ENCODE measurements around the gene PSPH.
"Not testable (repeated sequence)": the region's sequence is repeated elsewhere in the genome, so short reads cannot be mapped to it uniquely, and the experiment has no call there.

PSPH gene

DNA sequence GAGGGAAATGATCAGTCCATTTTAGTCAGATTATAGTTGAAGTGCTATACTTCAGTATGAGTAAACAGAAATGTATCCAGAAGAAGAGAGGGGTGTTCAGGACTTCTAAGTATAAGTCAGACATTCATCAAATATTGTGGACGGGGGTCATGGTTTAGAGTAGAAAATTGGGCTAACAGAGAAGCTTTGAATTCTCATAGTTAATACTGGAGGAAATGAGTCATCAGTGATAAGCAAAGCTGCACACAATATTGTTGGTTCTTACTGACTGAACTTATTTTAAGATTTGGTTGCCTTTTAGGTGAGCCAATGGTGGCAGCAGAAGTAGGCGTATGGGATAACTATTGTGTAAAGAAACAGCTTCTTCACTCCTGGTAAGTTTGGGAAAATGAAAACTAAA, 11.1 kb upstream of the PSPH start:
- peak; percentile 28 for DNase-seq

DNA sequence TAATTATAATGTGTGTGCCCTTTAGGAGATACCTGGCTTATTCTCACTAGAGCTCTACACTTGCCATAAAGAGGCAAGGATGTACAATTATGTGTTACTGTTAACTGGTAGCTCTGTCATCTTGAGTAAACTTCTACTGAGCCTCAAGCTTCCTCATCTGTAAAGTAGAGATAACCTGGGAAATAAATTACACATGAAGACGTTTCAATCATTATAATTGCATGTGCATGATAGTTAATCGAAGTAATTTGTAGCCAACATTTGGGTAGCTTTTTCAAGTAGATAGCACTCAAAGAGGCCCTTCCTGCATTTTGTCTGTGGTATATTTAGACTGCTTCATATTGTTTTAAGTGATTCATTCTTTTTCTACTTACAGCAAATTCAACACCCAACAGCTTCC, 2.7 kb upstream of the PSPH start:
- no peak for DNase-seq

DNA sequence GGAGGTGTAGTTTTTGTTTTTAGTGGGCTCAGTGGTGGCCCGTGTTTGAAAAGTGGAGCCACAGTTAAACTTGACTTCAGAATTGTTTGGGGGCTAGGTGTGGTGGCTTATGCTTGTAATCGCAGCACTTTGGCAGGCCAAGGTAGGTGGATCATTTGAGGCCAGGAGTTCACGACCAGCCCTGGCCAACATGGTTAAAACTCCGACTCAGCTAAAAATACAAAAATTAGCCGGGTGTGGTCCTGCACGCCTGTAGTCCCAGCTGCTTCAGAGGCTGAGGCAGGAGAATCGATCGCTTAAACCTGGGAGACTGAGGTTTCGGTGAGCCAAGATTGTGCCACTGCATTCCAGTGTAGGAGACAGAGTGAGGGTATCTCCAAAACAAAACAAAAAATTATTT, 2.1 kb upstream of the PSPH start:
- DNase-seq = no peak

GRCh38 chr7:56051053-56051338, 248 bp downstream of the PSPH start:
- DNase-seq = no peak

DNA sequence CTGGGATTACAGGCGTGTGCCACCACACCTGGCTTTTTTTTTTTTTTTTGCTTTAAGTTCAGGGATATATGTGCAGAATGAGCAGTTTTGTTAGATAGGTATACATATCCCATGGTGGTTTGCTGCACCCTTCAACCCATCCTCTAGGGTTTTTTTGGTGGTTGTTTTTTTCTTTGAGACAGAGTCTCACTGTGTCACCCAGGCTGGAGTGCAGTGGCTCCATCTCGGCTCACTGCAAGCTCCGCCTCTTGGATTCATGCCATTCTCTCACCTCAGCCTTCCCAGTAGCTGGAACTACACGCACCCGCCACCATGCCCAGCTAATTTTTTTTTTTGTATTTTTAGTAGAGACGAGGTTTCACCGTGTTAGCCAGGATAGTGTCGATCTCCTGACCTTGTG, 2.5 kb downstream of the PSPH start:
- not testable (repeated sequence) for DNase-seq

GRCh38 chr7:56048245-56048644, 3.0 kb downstream of the PSPH start:
- DNase-seq = no peak

GRCh38 chr7:56047446-56048116, 3.7 kb downstream of the PSPH start:
- DNase-seq = not testable (repeated sequence)

DNA sequence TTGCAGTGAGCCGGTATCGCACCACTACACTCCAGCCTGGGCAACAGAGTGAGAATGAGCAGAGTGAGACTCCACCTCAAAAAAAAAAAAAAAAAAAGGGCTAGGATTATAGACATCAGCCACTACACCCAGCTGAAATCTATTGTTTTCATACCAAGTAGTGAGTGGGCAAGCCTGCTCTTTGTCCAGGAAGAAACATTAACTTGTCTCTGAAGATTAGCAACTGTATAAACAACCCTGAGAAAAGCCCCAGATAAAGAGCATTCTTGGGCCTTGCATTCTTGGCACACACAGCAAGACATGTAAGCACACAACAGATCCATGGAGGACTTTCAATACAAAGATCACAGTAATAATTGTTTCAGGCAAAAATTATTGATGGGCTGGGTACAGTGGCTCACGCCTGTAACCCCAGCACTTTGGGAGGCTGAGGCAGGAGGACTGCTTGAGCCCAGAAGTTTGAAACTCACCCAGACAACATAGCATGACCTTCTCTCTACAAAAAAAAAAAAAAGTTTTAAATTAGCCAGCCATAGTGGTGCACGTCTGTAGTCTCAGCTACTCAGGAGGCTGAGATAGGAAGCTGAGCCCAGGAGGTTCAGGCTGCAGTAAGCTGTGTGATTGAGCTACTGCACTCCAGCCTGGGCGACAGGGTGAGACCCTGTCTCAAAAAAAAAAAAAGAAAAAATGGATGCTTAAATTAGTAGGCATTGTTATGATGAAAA, 4.4 kb downstream of the PSPH start:
- peak; percentile 34 for DNase-seq

GRCh38 chr7:56045758-56046157, 5.5 kb downstream of the PSPH start:
- DNase-seq = not testable (repeated sequence)

GRCh38 chr7:56040730-56041129, 10.5 kb downstream of the PSPH start:
- DNase-seq = no peak

GRCh38 chr7:56033671-56034432, 17.4 kb downstream of the PSPH start:
- no peak for DNase-seq

GRCh38 chr7:56032578-56032977, 18.7 kb downstream of the PSPH start:
- DNase-seq = not testable (repeated sequence)

- DNase-seq = not testable (repeated sequence)
Observed at GRCh38 chr7:56031556-56031955, 19.7 kb downstream of the PSPH start.

GRCh38 chr7:56030340-56030739, 20.9 kb downstream of the PSPH start:
- no peak for DNase-seq

- no peak for DNase-seq
Observed at GRCh38 chr7:56028942-56029630, 22.2 kb downstream of the PSPH start.

DNA sequence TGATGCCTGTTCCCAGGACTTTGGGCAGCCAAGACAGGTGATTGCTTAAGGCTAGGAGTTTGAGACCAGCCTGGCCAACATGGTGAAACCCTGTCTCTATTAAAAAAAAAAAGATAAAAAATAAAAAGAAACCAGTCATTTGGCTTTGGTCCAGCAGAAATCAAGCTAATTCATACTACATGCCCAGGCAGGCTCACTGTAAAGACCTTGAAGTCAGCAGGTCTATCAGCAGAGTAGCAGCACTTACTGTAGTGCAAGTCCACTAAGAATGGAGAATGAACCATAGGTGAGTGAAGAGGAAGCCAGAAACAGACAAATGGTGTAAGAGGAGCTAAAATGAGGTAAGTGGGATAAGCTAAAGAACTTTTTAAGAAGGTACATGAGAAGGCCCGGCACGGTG, 24.7 kb downstream of the PSPH start:
- no peak for DNase-seq

DNA sequence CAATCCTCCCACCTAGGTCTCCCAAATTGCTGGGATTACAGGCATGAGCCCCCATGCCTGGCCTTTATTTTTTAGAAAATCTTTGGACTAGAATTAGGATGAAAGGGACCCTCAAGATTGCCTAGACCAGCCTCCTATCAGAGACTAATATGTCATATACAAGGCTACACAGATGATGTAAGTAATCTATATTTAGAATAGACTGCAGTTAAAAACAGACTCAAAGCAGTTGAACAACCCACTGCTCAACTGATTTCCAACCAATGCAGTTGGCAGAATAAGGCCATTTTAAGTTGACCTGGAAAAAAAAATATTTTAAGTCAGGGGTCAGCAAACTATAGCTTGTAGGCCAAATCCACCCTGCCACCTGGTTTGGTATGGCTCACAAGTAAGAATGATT, 27.7 kb downstream of the PSPH start:
- no peak for DNase-seq

- no peak for DNase-seq
Observed at GRCh38 chr7:56019501-56019900, 31.7 kb downstream of the PSPH start.

- DNase-seq = not testable (repeated sequence)
Observed at GRCh38 chr7:56017015-56017414, 34.2 kb downstream of the PSPH start.

GRCh38 chr7:56009695-56010094, 41.5 kb downstream of the PSPH start:
- DNase-seq = no peak

GRCh38 chr7:56007891-56008290, 43.4 kb downstream of the PSPH start:
- DNase-seq = no peak

DNA sequence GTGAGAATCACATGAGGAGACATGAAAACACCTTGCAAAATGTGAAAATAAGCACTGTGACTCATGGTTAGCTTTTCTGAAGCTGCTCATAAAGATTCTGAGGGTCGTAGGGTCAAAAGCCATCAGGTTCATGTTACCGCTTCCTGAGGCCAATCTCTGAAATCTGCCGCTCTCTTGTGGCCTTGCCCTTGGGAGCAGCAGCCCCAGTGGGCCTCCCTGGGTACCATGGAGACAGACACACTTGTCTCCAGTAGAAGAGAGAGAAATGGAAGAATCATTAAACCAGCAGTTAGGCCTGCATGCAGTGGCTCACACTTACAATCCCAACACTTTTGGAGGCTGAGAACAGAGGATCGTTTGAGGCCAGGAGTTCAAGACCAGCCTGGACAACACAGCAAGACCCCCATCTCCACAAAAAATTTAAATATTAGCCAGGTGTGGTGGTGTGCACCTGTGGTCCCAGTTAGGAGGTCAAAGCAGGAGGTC, 44.0 kb downstream of the PSPH start:
- DNase-seq = no peak

GRCh38 chr7:56003749-56004148, 47.5 kb downstream of the PSPH start:
- no peak for DNase-seq

All from amniotic stem cell (primary cell).